DMS114 treated with DMSO at 0.1 percent for 48 hours (cell line): ENCODE measurements around the gene RACK1.

ENCODE experiments used
- DNase-seq: peaks from one replicate; lab custom pipeline; 2025; ENCODE audit not compliant: unreplicated experiment; lab: John Stamatoyannopoulos, UW

Gene RACK1

DNA sequence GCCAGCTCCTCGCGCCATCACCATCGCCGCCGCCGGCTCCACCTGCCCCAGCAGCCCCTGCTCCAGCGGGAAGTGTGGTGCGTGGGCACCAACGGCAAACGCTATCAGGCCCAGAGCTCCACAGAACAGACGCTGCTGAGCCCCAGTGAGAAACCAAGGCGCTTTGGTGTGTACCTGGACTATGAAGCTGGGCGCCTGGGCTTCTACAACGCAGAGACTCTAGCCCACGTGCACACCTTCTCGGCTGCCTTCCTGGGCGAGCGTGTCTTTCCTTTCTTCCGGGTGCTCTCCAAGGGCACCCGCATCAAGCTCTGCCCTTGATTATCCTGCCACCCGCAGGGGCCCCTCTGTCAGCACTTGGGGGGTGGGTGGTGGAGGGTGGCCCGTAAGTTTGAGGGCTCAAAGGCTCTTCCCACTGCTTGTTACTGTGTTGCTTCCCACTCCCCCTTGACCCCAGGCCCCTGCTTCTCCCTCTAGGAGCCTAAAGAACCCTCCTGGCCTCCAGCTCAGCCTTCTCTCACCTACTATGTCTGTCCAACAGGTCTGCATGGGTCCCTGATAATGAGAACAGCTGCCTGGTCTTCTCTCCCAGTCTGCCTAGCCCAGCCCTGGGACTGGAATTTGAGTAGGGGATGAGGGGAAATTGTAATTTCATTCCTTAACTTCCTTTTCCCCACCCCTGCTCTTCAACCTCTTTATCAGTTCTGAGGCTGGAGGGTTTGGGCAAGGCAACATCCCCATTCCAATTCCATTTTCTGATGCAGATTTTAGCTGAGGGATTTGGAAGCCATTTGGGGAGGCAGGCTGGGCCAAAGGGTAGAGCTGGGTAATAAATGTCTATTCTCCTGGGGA, 9.0 kb downstream of the RACK1 start:
- DNase-seq, result no peak

DNA sequence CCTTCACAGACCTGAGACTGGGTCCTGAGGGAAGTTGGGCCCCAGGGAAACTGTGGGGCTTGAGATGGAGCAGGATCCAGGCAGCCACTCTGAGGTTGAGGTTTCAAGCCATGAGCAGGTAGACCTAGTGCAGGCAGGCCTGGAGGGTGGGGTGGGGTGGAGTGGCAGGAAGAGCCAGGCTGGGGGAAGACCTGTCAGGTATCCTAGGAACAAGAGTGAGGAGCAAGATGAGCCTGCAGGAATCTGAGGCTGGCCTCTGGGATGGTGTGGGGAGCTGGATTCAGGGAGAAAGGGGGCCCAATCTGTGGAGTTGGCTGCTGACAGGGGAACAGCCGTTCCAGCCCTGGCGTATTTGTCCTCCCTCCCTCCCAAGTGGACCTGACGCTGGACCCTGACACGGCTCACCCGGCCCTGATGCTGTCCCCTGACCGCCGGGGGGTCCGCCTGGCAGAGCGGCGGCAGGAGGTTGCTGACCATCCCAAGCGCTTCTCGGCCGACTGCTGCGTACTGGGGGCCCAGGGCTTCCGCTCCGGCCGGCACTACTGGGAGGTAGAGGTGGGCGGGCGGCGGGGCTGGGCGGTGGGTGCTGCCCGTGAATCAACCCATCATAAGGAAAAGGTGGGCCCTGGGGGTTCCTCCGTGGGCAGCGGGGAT, 9.8 kb downstream of the RACK1 start:
- DNase-seq, result no peak

DNA sequence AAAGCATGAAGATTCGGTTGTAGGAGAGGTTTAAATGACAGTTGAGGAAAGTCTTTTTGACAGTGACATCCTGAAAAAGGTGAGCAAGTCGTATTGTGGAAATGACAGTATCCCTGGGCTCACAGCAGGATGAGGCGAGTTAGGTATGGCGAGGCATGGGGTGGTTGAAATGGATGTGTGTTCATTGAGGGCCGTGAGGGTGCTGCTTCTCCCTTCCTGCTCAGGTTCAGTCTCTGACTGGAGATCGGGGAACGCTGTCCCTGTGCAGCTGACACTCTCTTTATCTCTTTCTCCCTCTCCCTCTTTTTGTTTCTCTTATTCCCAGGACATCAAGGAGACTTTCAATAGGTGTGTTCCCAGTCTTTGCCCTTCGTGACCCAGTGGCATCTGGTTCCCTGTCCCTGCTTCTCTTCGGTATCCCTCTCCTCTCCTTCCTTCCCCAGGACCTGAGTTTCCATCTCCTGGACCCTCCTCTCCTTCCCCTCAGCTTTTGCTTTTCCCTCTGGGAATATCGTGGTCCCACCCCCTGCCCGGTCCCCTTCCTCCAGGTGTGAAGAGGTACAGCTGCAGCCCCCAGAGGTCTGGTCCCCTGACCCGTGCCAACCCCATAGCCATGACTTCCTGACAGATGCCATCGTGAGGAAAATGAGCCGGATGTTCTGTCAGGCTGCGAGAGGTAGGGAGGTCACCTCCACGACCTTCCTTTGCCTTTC, 10.5 kb downstream of the RACK1 start:
- no peak for DNase-seq

DNA sequence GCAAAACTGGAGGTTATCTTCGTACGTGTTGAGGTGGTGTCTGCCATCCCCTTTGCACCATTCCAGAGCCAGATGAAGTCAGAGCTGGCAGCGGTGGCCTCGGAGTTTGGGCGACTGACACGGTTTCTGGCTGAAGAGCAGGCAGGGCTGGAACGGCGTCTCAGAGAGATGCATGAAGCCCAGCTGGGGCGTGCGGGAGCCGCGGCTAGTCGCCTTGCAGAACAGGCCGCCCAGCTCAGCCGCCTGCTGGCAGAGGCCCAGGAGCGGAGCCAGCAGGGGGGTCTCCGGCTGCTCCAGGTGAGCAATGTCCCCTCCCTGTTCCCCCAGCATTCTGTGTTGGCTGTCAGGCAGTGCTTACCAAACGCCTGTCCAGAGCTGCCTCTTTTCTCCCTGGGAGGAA, 11.1 kb downstream of the RACK1 start:
- no peak for DNase-seq

DNA sequence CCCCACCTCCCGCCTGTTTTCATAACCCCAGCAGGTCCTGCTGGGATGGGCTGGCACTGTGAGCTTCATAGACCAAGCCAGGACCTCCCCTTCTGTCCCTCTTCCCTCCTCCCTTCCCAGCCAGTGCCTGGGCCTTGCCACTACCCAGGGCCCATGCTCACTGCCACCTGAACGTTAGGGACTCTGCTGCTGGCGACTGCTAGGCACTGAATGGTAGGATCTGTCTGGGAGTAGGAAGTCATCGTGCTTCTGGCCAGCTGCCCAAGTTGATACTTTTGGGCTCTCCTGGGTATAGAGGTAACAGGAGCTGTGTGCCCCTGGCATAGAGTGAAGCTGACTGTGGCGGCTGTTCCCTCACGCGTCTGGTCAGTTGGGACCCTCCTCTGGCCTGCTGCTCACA, 12.3 kb downstream of the RACK1 start:
- DNase-seq, result no peak

DNA sequence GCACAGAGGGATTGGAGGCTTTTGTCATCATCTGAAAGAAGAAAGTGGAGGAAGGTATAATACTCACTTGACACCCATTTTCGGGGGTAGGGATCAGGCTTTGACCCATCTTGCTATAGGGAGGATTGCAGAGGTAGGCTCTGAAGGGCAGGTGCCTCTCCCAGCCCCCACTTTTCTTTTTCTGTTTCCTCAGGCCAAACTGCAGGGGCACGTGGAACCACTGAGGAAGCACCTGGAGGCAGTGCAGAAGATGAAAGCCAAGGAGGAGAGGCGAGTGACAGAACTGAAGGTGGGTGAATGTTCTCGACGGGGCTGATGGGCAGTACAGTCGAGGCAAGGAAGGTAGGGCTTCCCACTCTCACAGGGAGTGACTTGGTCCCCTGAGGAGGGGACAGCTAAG, 13.2 kb downstream of the RACK1 start:
- DNase-seq, result no peak

DNA sequence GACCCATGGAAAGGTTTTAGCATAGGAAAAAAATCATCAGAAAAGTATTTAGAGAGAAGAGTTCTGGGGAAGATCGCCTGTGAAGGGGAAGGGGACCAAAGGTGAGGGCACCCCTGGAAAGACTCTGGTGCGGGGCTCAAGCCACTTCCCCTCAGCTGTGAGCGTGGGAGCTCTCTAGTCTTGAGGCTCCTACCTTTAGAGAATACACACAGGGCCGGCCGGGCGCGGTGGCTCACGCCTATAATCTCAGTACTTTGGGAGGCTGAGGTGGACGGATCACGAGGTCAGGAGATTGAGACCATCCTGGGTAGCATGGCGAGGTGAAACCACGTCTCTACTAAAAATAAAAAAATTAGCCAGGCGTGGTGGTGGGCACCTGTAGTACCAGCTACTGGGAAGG, 13.7 kb downstream of the RACK1 start:
- DNase-seq, result no peak

DNA sequence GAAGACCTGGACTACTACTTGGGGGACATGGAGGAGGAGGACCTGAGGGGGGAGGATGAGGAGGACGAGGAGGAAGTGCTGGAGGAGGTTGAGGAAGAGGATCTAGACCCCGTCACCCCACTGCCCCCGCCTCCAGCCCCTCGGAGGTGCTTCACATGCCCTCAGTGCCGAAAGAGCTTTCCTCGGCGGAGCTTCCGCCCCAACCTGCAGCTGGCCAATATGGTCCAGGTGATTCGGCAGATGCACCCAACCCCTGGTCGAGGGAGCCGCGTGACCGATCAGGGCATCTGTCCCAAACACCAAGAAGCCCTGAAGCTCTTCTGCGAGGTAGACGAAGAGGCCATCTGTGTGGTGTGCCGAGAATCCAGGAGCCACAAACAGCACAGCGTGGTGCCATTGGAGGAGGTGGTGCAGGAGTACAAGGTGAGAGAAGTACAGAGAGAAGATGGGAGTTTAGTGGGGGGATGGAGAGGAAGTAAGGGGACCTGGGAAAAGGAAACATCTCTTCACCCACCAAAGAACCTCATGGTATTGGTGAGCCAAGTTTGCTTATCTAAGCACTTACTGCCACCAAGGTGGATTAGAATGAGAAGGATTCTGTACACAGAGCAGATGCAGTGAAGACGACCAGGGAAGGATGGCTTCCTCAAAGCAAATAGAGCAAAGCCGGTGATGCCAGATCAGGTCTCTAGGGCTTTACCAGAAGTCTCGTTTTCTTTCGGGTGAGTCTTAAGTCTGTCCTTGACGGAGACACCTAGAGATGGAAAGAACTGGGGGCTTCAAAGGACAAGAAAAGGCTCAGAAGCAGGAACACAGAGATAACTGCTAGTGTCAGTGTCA, 19.1 kb downstream of the RACK1 start:
- DNase-seq, result no peak

DNA sequence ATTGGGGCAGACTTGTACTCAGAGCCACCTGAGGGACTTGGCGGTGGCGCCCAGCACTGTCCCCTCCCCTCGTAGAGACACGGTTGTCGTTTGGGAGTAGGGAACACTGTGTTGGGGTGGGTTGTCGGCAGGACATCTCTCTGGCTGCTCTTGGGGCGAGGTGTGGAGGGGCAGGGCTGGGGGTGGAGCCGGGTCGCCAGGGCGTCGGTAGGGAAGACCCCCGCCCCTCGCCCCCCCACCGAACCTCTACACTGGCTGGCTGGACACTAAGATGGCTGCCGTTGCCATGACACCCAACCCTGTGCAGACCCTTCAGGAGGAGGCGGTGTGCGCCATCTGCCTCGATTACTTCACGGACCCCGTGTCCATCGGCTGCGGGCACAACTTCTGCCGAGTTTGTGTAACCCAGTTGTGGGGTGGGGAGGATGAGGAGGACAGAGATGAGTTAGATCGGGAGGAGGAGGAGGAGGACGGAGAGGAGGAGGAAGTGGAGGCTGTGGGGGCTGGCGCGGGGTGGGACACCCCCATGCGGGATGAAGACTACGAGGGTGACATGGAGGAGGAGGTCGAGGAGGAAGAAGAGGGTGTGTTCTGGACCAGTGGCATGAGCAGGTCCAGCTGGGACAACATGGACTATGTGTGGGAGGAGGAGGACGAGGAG, 19.8 kb downstream of the RACK1 start:
- no peak for DNase-seq

DNA sequence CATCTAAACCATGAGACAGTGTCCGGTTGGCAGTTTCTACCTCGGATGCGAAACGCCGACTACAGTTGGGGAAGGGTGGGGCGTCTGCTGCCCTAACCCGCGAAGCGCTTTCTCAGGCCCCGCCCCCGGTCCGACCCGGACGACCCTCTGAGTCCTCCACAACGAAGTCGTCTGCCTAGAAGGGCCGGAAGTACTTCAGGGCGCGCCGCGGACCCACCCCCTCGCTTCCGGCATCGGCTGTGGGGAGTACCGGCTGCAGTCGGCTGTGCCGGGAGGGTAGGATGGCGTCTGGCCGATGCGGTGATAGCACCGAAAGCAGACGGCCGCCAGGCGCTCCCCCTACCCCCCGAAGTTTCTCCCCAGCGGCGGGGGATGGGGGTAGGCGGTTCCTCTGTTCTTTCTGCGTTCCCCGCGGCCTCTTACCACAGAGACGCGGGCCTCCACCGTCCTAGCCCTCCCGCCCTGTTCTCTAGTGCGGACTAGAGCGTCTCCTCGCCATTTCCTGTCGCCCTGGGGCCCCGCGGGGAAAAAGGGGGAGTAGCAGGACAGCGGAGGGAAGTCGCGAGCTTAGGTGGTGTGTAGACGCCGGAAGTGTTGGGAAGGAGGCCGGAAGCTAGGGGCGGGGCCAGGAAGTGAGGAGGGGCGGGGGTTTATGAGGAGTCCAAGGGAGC, 20.5 kb downstream of the RACK1 start, which contains the start of gene TRIM41:
Gene TRIM41 (plus strand): TSS at position 224 of the 671 bp plus-strand sequence. CDS start 719 bp downstream, outside the sequence.
- no peak for DNase-seq

DNA sequence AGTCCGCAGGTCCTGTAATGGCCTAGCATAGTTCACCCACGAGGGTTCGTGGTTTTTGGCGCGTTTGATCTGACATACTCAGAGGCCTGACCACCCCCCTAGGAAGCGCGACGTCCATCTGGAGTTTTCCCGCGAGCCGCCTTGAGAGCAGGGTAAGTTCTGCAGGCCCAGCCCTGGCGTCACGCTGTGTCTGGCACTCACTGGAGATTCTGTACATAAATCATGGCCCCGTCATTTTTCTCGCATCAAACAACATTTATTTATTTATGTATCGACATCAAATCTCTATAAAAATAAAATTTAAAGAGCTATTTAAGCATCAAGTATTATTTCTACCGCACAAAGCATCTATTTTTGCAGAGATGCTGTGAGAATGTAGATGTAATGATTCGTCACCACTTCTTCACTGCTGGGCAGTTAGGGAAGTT, 21.1 kb downstream of the RACK1 start:
- no peak for DNase-seq

DNA sequence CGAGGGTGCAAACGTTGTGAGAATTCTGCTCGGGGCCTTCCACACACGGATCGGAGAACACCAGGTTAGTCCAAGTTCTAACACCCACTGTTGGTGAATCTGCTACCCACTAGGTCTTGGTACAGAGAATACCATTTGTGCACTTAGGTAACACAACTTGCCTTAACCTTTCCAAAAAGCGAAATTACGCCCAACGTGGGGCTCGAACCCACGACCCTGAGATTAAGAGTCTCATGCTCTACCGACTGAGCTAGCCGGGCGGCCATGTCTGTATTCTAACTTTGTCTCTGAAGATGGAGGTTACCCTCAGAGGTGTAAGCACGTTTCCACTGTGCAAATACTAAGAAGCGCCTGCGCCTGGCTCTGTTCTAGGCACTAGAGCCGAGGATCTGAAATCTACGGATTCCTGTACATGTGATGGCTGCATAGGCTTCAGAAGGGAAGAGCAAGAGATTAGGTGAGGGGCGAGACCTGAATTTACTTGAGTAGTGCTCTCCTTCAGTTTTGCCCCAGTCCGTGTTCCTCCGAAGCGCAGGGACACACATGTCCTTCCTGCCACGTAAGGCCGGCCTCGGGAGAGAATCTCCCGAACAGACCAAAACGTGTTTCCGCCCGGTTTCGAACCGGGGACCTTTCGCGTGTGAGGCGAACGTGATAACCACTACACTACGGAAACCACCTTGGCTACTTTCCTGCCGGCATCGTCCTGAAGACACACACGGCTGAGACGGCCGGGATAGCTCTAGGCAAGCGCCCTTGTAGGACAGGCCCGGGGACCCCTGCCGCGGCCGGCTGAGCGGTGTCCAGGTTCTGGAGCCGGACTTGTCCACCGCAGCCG, 21.7 kb downstream of the RACK1 start:
- DNase-seq, result no peak

DNA sequence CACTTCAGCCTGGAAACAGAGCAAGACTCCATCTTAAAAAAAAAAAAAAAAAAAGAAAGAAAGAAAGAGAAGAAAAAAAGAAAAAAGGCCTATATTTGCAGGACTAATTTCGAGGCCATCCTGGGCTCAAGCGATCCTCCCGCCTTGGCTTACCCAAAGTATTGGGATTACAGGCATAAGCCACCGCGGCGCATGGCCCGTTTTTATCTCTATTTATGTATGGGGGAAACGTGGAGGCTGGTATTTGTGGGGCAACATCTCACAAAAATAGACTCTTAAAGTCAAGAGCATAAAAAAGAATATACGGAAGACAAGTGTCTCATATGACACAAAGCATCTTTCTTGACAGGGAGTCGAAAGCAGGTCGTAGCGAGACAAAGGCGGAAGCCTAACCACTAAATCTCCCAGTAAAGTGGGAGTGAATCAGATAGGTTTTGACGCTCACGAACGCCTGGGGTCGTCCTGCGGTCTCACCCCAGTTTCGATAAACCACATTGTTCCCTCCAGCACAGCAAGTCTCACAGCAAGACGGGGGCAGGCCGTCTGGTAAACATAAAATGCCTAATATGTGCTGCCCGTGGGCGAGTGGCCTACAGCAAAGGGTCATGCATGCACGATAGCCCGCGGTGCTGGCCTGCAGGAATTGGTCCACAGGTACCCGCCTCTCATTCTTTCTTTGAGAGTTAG, 22.5 kb downstream of the RACK1 start:
- DNase-seq, result no peak

DNA sequence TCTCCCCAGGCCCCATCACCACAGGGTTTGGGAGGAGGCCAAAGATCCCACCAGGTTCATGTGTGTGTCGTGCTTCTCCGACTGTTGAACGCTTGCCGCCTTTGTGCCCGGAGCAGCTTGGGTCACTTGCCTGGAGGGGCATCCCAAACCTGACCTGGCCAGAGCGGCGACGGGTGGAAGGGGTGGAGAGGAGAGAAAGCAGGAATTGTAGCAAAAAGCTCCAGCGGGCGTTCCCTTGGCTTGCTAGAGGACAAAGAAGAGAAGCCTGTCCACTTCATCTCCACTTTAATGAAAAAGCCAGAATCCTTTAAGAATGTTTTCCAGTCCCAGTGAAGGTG, 23.6 kb downstream of the RACK1 start:
- DNase-seq, result no peak

DNA sequence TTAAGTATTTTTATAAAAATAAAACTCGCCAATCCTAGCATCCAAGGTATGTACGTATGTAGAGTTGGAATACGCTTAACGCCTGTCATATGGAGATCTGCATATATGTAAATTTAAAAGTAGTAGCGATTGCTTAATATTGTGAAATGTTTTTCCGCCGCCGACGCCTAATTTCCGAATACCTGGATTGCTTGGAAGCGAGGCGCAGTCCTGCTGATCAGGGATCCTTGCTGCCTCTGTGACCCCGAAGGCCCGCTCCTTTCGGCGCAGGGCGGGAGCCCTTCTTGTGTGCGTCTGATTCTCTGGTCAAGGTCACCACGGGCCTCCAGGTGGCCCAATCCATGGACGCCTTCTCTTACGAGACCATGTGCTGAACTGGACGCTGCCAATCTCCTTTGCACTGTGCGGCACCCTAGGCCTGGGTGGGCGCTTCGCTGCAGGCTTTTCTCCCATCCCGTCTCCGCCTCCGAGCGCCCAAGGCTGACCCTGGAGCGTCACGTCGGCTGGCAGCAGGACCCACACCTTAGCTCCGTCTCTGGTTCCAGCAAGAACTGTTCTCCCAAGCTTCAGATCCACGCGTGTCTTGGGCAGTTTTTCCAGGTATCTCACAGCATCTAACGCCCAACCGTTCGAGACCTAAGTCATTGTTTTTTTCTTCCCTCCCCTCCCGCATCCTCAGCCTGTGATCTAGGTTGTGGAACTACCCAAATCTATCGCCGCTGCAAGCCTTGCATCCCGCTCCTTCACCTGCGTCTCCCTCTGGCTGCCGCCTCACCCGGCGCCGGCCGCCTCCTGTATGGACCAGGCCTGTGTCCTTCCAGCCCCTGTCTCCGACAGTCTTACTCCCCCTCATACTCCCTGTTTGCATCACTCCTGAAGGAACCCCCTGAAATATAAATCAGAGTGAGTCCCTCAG, 24.2 kb downstream of the RACK1 start:
- no peak for DNase-seq

DNA sequence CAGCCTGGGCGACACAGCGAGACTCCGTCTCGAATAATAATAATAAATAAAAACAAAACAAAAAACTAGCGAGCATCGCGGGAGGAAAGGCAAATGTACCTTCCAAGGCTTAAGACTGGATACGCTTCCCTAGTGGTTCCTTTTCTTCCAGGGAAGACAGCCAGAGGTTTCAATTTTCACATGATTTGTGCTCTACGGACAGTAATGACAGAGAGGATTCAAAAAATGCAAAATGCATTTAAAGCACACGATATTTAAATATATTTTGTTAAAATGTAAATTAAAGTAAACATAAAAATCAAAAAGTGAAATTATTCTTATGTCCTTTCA, 24.9 kb downstream of the RACK1 start:
- DNase-seq, result no peak

DNA sequence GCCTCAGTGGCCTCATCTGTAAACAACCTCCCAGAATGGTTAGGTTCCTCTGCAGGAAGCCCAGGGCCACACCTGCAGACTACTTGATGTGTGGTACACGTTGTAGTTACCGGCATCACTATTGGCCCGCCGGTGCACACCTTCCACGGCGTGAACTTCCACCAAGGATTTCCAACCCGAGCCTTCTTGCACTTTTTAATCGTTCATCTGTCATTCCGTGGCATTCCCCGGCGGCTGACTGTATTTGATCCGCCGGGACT, 26.0 kb downstream of the RACK1 start:
- DNase-seq, result no peak
